BE2C (cell line): ENCODE measurements around the gene CCDC92B.
"Not testable (repeated sequence)": the region's sequence is repeated elsewhere in the genome, so short reads cannot be mapped to it uniquely, and the experiment has no call there.

Source experiments
- DNase-seq: peaks from one replicate; pipeline ENCODE4 v3.0.0-alpha.2; 2020
- H3K27me3 ChIP-seq: fragments of 250-450 bp; sonication (Bioruptor Pico); 2 replicates; pipeline ENCODE4 v1.5.1; 2020; ENCODE audit warnings: mild to moderate bottlenecking
- H3K36me3 ChIP-seq: fragments of 250-450 bp; sonication (Bioruptor Pico); 2 replicates; pipeline ENCODE4 v1.5.1; 2020; ENCODE audit warnings: mild to moderate bottlenecking
- H3K4me1 ChIP-seq: fragments of 250-450 bp; sonication (Bioruptor Pico); 2 replicates; pipeline ENCODE4 v1.5.1; 2020
- H3K4me3 ChIP-seq: 2 replicates; pipeline ENCODE4 v1.5.1; 2011; ENCODE audit warnings: low read depth, low read length
- H3K9me3 ChIP-seq: fragments of 250-450 bp; sonication (Bioruptor Pico); 2 replicates; pipeline ENCODE4 v1.5.1; 2020
- TF ChIP-seq, protein P1 (sequence below): IDR thresholded peaks from 2 replicates; pipeline ENCODE4 v1.5.1; 2012; ENCODE audit warnings: mild to moderate bottlenecking, low read depth, low read length

The CCDC92B gene

DNA sequence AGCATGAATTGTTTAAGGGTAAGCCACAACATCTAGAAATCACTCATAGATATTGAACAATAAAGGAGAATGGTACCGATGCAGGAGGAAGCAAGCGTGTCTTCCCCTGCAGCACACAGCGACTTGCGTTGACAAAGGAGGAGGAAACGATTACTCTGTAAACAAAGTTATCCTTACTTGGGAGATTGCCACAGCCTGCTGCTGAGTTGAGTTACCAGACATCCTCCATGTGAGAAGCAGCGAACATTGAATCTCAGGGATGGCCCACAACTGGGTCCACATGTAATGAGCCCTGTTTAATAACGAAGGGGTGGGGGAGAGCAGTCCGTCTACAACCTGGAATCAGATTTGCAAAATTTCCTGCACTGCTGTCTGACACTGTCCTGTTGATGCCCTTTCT, 65.5 kb downstream of the CCDC92B start:
- H3K4me1 ChIP-seq, result no peaks in the 10 kb centered on the region
- no peak overlapping the region for H3K4me3 ChIP-seq
- H3K9me3 ChIP-seq, result no peaks in the 10 kb centered on the region
- TF ChIP-seq, protein P1, sequence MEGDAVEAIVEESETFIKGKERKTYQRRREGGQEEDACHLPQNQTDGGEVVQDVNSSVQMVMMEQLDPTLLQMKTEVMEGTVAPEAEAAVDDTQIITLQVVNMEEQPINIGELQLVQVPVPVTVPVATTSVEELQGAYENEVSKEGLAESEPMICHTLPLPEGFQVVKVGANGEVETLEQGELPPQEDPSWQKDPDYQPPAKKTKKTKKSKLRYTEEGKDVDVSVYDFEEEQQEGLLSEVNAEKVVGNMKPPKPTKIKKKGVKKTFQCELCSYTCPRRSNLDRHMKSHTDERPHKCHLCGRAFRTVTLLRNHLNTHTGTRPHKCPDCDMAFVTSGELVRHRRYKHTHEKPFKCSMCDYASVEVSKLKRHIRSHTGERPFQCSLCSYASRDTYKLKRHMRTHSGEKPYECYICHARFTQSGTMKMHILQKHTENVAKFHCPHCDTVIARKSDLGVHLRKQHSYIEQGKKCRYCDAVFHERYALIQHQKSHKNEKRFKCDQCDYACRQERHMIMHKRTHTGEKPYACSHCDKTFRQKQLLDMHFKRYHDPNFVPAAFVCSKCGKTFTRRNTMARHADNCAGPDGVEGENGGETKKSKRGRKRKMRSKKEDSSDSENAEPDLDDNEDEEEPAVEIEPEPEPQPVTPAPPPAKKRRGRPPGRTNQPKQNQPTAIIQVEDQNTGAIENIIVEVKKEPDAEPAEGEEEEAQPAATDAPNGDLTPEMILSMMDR, result no peak
- no peak for DNase-seq
- peaks cover 16% of the 10 kb centered on the region for H3K36me3 ChIP-seq
- no peaks in the 10 kb centered on the region for H3K27me3 ChIP-seq

DNA sequence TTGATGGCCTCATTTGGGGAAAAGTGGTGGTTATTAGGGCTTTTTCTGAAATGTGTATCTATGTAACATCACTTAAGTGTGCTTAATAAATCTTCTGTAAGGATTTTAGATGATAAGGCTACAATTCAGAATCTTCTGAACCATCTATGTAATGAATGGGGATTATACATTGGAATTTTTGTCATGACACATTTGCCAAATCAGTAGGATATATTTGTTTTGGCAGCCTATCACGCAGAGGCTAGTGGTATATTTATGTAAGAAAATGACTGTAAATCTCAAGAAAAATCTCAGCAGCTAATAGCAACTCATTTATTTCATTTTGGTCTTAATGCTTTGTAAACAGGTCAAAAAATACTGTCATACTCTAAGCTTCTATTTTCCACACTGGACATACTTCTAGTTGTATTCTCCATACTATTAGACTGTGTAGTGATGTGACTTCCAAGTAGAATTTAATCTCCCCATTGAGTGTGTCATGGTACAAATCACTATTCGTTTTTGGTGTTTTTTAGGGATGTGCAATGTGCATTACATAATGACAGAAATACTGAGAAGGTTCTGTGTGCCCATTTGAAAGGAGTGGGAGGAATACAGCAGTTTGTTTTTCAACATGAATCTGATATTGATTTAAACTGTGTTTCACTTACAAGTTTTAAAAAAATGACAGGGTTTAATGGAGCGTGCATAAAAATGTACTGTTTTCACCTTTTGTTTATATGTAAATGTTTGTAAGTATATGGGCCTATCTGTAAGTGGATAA, 67.1 kb downstream of the CCDC92B start:
- Histone ChIP-seq H3K4me1 (no peaks in the 10 kb centered on the region), H3K27me3 (no peaks in the 10 kb centered on the region), H3K9me3 (no peaks in the 10 kb centered on the region), H3K4me3 (no peak overlapping the region), H3K36me3 (peaks cover 16% of the 10 kb centered on the region)
- no peak for DNase-seq
- TF ChIP-seq, protein P1, result no peak

DNA sequence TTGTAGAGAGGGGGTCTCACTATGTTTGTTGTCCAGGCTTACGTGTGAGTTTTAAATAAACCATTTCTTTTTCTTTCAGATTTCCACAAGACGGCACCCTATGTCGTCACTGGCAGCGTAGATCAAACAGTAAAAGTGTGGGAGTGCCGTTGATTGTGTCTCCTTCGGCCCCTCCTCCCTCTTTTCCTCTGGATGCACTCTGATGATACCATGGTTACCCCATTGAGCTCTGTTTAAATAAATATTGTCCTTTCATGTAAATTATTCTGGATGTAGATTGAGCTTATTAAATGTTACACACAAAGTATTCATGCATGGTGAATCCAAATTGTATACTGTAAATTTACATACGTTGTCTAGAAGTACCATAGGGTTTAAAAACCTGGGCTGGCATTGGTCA, 67.8 kb downstream of the CCDC92B start:
- Histone ChIP-seq H3K36me3 (peaks cover 16% of the 10 kb centered on the region), H3K4me1 (no peaks in the 10 kb centered on the region), H3K4me3 (no peak overlapping the region), H3K9me3 (no peaks in the 10 kb centered on the region), H3K27me3 (no peaks in the 10 kb centered on the region)
- TF ChIP-seq, protein P1, result no peak
- DNase-seq, result no peak

DNA sequence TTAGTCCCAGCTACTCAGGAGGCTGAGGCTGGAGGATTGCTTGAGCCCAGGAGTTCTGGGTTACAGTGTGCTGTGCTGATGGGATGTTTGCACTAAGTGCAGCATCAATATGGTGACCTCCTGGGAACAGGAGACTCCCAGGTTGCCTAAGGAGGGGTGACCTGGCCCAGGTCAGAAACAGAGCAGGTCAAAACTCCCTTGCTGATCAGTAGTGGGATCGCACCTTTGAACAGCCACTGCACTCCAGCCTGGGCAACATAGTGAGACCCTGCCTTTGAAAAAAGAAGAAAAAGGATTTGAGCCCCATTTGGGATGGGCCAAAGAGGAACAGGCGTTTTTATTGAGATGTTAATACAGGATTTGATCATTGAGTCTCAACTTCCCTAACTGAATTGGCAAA, 68.5 kb downstream of the CCDC92B start:
- DNase-seq, result no peak
- TF ChIP-seq, protein P1, result no peak
- no peaks in the 10 kb centered on the region for H3K27me3 ChIP-seq
- H3K9me3 ChIP-seq, result no peaks in the 10 kb centered on the region
- peaks cover 21% of the 10 kb centered on the region for H3K36me3 ChIP-seq
- no peak overlapping the region for H3K4me3 ChIP-seq
- no peaks in the 10 kb centered on the region for H3K4me1 ChIP-seq

DNA sequence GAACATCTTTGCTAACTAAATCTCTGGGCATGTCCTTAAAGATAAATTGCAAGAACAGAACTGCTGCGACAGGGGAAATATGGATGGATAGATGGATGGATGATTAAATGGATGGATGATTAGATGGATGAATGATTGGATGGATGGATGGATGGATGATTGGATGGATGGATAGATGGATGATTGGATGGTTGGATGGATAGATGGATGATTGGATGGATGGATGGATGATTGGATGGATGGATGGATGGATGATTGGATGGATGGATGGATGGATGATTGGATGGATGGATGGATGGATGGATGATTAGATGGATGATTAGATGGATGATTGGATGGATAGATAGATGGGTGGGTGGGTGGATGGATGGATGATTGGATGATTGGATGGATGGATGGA, 70.2 kb downstream of the CCDC92B start:
- not testable (repeated sequence) for H3K27me3 ChIP-seq, H3K9me3 ChIP-seq, H3K4me3 ChIP-seq, H3K4me1 ChIP-seq, DNase-seq
- peaks cover 35% of the 10 kb centered on the region for H3K36me3 ChIP-seq
